AG09319 (cell line): Measurements from ENCODE around the gene DNAH3.
"Not testable (repeated sequence)": the region's sequence is repeated elsewhere in the genome, so short reads cannot be mapped to it uniquely, and the experiment has no call there.

Experiments
- DNase-seq: peaks from one replicate; pipeline ENCODE4 v3.0.0-alpha.2; 2010; ENCODE audit warnings: low read depth; ENCODE audit errors: extremely low read depth
- CTCF ChIP-seq: IDR thresholded peaks from 2 replicates; pipeline ENCODE4 v1.5.1; 2011; ENCODE audit warnings: low read depth, mild to moderate bottlenecking, inconsistent platforms, low read length, moderate library complexity

DNAH3 gene

GRCh38 chr16:21056396-21056795 lies 94.2 kb downstream of the DNAH3 start:
- TF ChIP-seq CTCF, result no peak
- DNase-seq, result no peak

GRCh38 chr16:21055738-21056137 lies 94.9 kb downstream of the DNAH3 start:
- DNase-seq, result not testable (repeated sequence)

- DNase-seq, result no peak
Measured at GRCh38 chr16:21053590-21053989, 97.1 kb downstream of the DNAH3 start.

GRCh38 chr16:21048091-21048912 lies 102.3 kb downstream of the DNAH3 start:
- DNase-seq, result not testable (repeated sequence)

More at GRCh38 chr16:21053590-21053989, 97.1 kb downstream of the DNAH3 start:
- TF ChIP-seq CTCF, result no peak

GRCh38 chr16:21038197-21038596 lies 112.4 kb downstream of the DNAH3 start:
- DNase-seq, result no peak
- no peak for TF ChIP-seq CTCF

GRCh38 chr16:21037736-21038135 lies 112.9 kb downstream of the DNAH3 start:
- no peak for TF ChIP-seq CTCF
- no peak for DNase-seq

GRCh38 chr16:21037168-21037567 lies 113.5 kb downstream of the DNAH3 start:
- DNase-seq, result no peak
- TF ChIP-seq CTCF, result no peak

- no peak for DNase-seq
Measured at GRCh38 chr16:21036471-21036870, 114.2 kb downstream of the DNAH3 start.

More at GRCh38 chr16:21036471-21036870, 114.2 kb downstream of the DNAH3 start:
- no peak for TF ChIP-seq CTCF
